Uterus (tissue), 4 donors: ENCODE measurements around the gene DHX38. TPM values are rescaled to one million over a fixed set of nuclear protein-coding genes. Genes with fewer than 3 reads are reported as not detected.

Experiments used
- DNase-seq, 2 donors: peaks; one replicate each; pipeline ENCODE4 v3.0.0-alpha.2; 2019 to 2020
- H3K27ac ChIP-seq, 2 donors: fragments of 200-600 bp; sonication (generic); 1 replicate in 1 of 2; 2 replicates in 1 of 2; pipeline ENCODE4 v1.5.1; 2016 to 2018
- H3K27me3 ChIP-seq, 2 donors: fragments of 200-600 bp; sonication (generic); one replicate each; pipeline ENCODE4 v1.5.1; 2018 to 2019; ENCODE audit warnings: control low read depth in 1 of 2
- H3K36me3 ChIP-seq, 2 donors: fragments of 200-600 bp; sonication (generic); one replicate each; pipeline ENCODE4 v1.5.1; 2019; ENCODE audit warnings: control low read depth in 1 of 2
- H3K4me1 ChIP-seq, 2 donors: fragments of 200-600 bp; sonication (generic); one replicate each; pipeline ENCODE4 v1.5.1; 2018 to 2019; ENCODE audit warnings: control low read depth in 1 of 2
- H3K4me3 ChIP-seq, 2 donors: fragments of 200-600 bp; sonication (generic); 1 replicate in 1 of 2; 2 replicates in 1 of 2; pipeline ENCODE4 v1.5.1; 2018 to 2019; ENCODE audit warnings: mild to moderate bottlenecking in 1 of 2
- H3K9me3 ChIP-seq, 2 donors: fragments of 200-600 bp; sonication (generic); one replicate each; pipeline ENCODE4 v1.5.1; 2019; ENCODE audit warnings: control low read depth in 1 of 2
- CTCF ChIP-seq, 4 experiments: fragments of 200-600 bp in 2 of 4; fragments of 450-650 bp in 2 of 4; sonication (generic) in 2 of 4; IDR thresholded peaks; one replicate each; pipeline ENCODE4 v1.5.1; 2016 to 2019; ENCODE audit warnings: antibody characterized with exemption in 4 of 4, mild to moderate bottlenecking in 2 of 4, moderate library complexity in 1 of 4
- POLR2A ChIP-seq, 2 donors: fragments of 450-650 bp; IDR thresholded peaks; one replicate each; pipeline ENCODE4 v1.6.1; 2016; ENCODE audit warnings: antibody characterized with exemption in 2 of 2, mild to moderate bottlenecking in 1 of 2, moderate library complexity in 1 of 2
- intact Hi-C: fragments of 100-400 bp; cut with DNase I; formaldehyde crosslinking; loops from one replicate; pipeline ENCODE4 v1.15.1; 2023; ENCODE audit warnings: low total_unique reads
- total RNA-seq, 4 donors: library from RNA; depleted of rRNA in 3 of 4; stranded (reverse); fragments of >200 nt in 3 of 4; gene quantifications; one replicate each; pipeline versions ENCODE4 v1.1.0 to v1.2.4, GENCODE V29; 2014 to 2023
- donor health status: DM: yes; HTN: yes; CAD: no.

Gene DHX38
- total RNA-seq, 4 donors from 2014 or later: 12.8 to 73.6 (median 41.5) TPM

- TF ChIP-seq POLR2A (IDR thresholded peaks at IDR 0.05): no peak
- no peak for TF ChIP-seq CTCF (IDR thresholded peaks at IDR 0.05)
- H3K36me3 ChIP-seq: no peaks in the 10 kb centered on the region
- intact Hi-C loops: no loop called here
- no peaks in the 10 kb centered on the region for H3K4me1 ChIP-seq
- no peaks in the 10 kb centered on the region for H3K9me3 ChIP-seq
- no peaks in the 10 kb centered on the region for H3K27me3 ChIP-seq
- H3K4me3 ChIP-seq: no peak overlapping the region
- no peak overlapping the region for H3K27ac ChIP-seq
- no peak for DNase-seq
These were observed 44.5 kb downstream of the DHX38 start for GRCh38 chr16:72138064-72138572.

DNA sequence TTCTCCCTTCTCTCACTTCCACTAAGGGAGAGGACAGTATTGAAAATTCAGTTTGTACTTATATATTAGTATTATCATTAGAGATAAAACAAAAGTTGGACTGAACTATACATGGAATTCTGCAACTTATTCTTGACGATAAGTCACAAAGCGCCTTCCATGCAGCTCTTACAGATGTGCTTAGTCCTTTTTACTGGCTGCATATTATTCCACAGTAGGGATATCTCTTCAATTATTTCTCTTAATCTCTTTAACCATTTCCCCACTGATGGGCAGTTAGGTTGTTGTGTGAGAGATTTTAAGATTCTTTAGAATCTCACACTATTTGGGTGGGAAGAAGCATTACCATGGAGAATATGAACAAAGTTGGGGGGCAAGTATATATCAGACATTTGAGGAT lies 46.3 kb downstream of the DHX38 start:
- no peak overlapping the region for H3K4me3 ChIP-seq
- DNase-seq: no peak
- no peaks in the 10 kb centered on the region for H3K36me3 ChIP-seq
- intact Hi-C loops: no loop called here
- no peak overlapping the region for H3K27ac ChIP-seq
- TF ChIP-seq POLR2A (IDR thresholded peaks at IDR 0.05): no peak
- no peak for TF ChIP-seq CTCF (IDR thresholded peaks at IDR 0.05)
- H3K4me1 ChIP-seq: no peaks in the 10 kb centered on the region
- no peaks in the 10 kb centered on the region for H3K27me3 ChIP-seq
- H3K9me3 ChIP-seq: no peaks in the 10 kb centered on the region

DNA sequence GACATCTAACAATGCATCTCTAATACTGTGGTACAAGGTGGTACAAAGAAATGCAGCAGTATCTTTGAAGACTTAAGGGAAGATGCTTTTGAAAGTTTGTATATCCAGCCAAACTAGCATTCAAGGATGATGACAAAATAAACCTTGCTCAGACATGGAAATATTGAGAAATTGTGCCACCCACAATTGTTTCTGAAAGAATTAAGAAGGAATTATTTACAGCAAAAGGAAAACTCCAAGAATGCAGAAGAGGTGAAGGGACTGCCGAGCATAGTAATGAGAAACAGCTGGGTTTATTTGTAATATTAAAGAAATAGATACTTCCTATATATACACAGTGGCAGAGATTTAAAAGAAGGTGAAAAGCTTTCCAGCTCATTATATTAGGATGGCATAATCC lies 48.8 kb downstream of the DHX38 start:
- H3K4me1 ChIP-seq: no peaks in the 10 kb centered on the region
- no peak for TF ChIP-seq CTCF (IDR thresholded peaks at IDR 0.05)
- TF ChIP-seq POLR2A (IDR thresholded peaks at IDR 0.05): no peak
- no peaks in the 10 kb centered on the region for H3K9me3 ChIP-seq
- intact Hi-C loops: no loop called here
- no peak for DNase-seq
- no peak overlapping the region for H3K27ac ChIP-seq
- H3K4me3 ChIP-seq: no peak overlapping the region
- no peaks in the 10 kb centered on the region for H3K36me3 ChIP-seq
- no peaks in the 10 kb centered on the region for H3K27me3 ChIP-seq

DNA sequence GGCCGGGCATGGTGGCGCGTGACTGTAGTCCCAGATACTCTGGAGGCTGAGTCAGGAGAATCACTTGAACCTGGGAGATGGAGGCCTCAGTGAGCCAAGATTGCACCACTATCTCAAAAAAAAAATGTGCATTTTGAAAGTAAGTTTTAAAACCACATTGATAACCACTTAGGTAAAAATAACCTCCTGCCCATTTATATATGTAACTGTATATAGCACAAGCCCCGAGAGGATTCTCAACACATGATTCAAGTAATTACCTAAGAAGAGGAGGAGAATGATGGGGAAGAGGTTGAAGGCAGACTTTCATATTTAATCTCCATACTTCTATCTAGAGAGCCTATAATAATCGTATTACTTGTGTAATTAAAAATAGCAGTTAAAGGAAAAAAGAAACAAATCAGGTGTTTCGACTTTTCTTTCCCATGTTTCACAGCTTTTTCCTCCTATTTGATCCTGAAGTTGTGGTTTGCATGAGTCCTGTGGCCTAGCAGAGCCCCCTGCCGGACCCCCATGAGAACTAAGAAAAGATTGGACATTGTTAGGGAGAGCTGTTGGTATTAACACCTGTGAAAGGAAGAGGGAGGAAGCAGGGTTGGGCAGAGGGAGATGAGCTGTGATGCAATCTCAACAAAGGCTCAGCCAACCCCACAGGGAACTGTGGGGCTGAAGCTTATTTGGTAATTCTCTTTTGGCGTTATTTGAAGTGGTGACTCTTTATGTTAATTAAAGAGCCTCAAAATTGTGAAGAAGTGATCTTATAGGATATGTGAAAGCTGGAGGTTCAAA lies 56.2 kb downstream of the DHX38 start:
- Histone ChIP-seq H3K27me3 (no peaks in the 10 kb centered on the region), H3K4me3 (no peak overlapping the region), H3K9me3 (no peaks in the 10 kb centered on the region), H3K4me1 (no peaks in the 10 kb centered on the region), H3K36me3 (no peaks in the 10 kb centered on the region), H3K27ac (no peak overlapping the region)
- DNase-seq: no peak
- intact Hi-C loops: no loop called here
- TF ChIP-seq CTCF (IDR thresholded peaks at IDR 0.05) (no peak), POLR2A (IDR thresholded peaks at IDR 0.05) (no peak)

GRCh38 chr16:72159386-72159785 lies 65.7 kb downstream of the DHX38 start:
- intact Hi-C loops: no loop called here
- no peak overlapping the region for H3K27ac ChIP-seq
- H3K9me3 ChIP-seq: no peaks in the 10 kb centered on the region
- no peak for DNase-seq
- H3K4me3 ChIP-seq: no peak overlapping the region
- TF ChIP-seq POLR2A (IDR thresholded peaks at IDR 0.05) (no peak), CTCF (IDR thresholded peaks at IDR 0.05) (no peak)
- H3K36me3 ChIP-seq: no peaks in the 10 kb centered on the region
- no peaks in the 10 kb centered on the region for H3K4me1 ChIP-seq
- H3K27me3 ChIP-seq: no peaks in the 10 kb centered on the region
